Measurements from ENCODE around the gene SH3PXD2B. TPM values are rescaled to one million over a fixed set of nuclear protein-coding genes. Genes with fewer than 3 reads are reported as not detected.

Gene SH3PXD2B
- total and polyA plus RNA-seq, 7 experiments from 2014 or later: 0.15 to 1.1 (median 0.28) TPM; not detected in 1

- CTCF ChIA-PET: no interaction called here
Measured at GRCh38 chr5:172396220-172396619, 58.1 kb downstream of the SH3PXD2B start.

DNA sequence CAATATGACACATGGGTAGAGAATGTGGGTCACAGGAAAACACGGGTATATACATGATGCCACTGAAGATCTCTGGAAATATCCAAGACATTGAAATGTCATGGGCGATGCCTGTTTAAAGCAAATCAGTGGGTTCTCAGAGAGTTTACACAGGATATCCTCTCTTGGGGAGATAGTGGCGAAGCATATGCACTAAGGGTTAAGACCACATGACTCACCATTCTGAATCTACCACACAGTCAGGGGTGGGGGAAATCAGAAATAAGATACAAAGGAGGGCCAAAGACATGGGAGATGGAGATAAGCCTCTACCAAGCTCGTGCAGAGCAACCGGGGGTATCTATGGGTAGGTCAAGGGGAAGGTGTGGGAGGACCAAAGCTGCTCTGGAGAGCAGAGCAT, 58.8 kb downstream of the SH3PXD2B start:
- Histone ChIP-seq H3K4me1 (ENCODE audit: control insufficient read depth in 2 of 2, insufficient read depth in 2 of 2, low read length in 2 of 2) (no peaks in the 10 kb centered on the region), H3K27me3 (ENCODE audit: control insufficient read depth in 2 of 2, insufficient read depth in 2 of 2, low read length in 2 of 2) (no peaks in the 10 kb centered on the region), H3K36me3 (ENCODE audit: control insufficient read depth in 2 of 3, insufficient read depth in 3 of 3, low read length in 3 of 3) (no peaks in the 10 kb centered on the region), H3K9me3 (ENCODE audit: control insufficient read depth in 2 of 3, low read length in 3 of 3) (no peaks in the 10 kb centered on the region), H3K4me3 (ENCODE audit: low read length) (no peak overlapping the region), H3K27ac (ENCODE audit: low read depth, low read length) (no peak overlapping the region)
- ChIA-PET POLR2A (no interaction called here), CTCF (no interaction called here)
- Mint-ChIP-seq H3K4me3 (no peak overlapping the region), H3K36me3 (peaks cover 4 to 13% (median 5%) of the 10 kb centered on the region in 5 donors), H3K9me3 (peaks cover 0 to 55% (median 18%) of the 10 kb centered on the region in 11 donors), H3K4me1 (peaks cover 0 to 6% (median 0%) of the 10 kb centered on the region in 7 donors), H3K27ac (no peak overlapping the region), H3K27me3 (peaks cover 4 to 34% (median 19%) of the 10 kb centered on the region in 5 donors)
- ATAC-seq (no peak), DNase-seq (no peak)
- intact Hi-C loops (cut with micrococcal nuclease): no loop called here

More at GRCh38 chr5:172396220-172396619, 58.1 kb downstream of the SH3PXD2B start:
- Mint-ChIP-seq H3K4me1 (peaks cover 0 to 6% (median 0%) of the 10 kb centered on the region in 7 donors), H3K9me3 (peaks cover 0 to 55% (median 18%) of the 10 kb centered on the region in 11 donors), H3K27ac (no peak overlapping the region), H3K4me3 (no peak overlapping the region), H3K36me3 (peaks cover 3 to 13% (median 4%) of the 10 kb centered on the region in 5 donors), H3K27me3 (peaks cover 2 to 36% (median 17%) of the 10 kb centered on the region in 5 donors)
- Histone ChIP-seq H3K9me3 (ENCODE audit: control insufficient read depth in 2 of 3, low read length in 3 of 3) (no peaks in the 10 kb centered on the region), H3K36me3 (ENCODE audit: control insufficient read depth in 2 of 3, insufficient read depth in 3 of 3, low read length in 3 of 3) (no peaks in the 10 kb centered on the region), H3K27me3 (ENCODE audit: control insufficient read depth in 2 of 2, insufficient read depth in 2 of 2, low read length in 2 of 2) (no peaks in the 10 kb centered on the region), H3K4me1 (ENCODE audit: control insufficient read depth in 2 of 2, insufficient read depth in 2 of 2, low read length in 2 of 2) (no peaks in the 10 kb centered on the region), H3K4me3 (ENCODE audit: low read length) (no peak overlapping the region), H3K27ac (ENCODE audit: low read depth, low read length) (no peak overlapping the region)
- POLR2A ChIA-PET: no interaction called here
- ATAC-seq (no peak), DNase-seq (no peak)
- intact Hi-C loops (cut with micrococcal nuclease): no loop called here

DNA sequence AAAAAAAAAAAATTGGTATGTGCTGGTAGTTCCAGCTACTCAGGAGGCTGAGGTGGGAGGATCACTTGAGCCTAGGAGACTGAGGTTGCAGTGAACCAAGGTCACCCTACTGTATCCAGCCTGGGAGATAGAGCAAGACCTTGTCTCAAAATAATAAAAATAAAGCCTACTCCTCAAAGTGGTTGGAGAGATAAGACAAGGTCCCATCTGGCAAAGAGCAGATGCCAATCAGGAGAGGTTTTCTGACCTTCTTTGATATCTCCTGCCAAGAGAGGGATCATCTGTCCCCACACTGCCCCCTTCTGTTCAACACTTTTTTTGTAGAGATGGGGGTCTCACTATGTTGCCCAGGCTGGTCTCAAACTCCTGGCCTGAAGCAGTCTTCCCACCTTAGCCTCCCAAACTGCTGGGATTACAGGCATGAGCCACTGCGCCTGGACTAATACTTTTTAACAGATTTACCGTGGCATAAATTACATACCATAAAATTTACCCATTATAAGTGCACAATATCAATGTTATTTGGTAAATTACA, 64.7 kb downstream of the SH3PXD2B start:
- ChIA-PET POLR2A (no interaction called here), CTCF (no interaction called here)
- intact Hi-C loops (cut with micrococcal nuclease): no loop called here
- ATAC-seq: no peak
- no peak for DNase-seq
- Mint-ChIP-seq H3K27ac (no peak overlapping the region), H3K4me3 (no peak overlapping the region), H3K9me3 (peaks cover 0 to 6% (median 4%) of the 10 kb centered on the region in 11 donors), H3K36me3 (peaks cover 0 to 7% (median 0%) of the 10 kb centered on the region in 5 donors), H3K27me3 (peaks cover 10 to 33% (median 12%) of the 10 kb centered on the region in 5 donors), H3K4me1 (no peaks in the 10 kb centered on the region)
- H3K9me3 ChIP-seq (ENCODE audit: control insufficient read depth in 2 of 3, low read length in 3 of 3): no peaks in the 10 kb centered on the region
- no peaks in the 10 kb centered on the region for H3K27me3 ChIP-seq (ENCODE audit: control insufficient read depth in 2 of 2, insufficient read depth in 2 of 2, low read length in 2 of 2)
- no peak overlapping the region for H3K27ac ChIP-seq (ENCODE audit: low read depth, low read length)
- no peaks in the 10 kb centered on the region for H3K4me1 ChIP-seq (ENCODE audit: control insufficient read depth in 2 of 2, insufficient read depth in 2 of 2, low read length in 2 of 2)
- H3K36me3 ChIP-seq (ENCODE audit: control insufficient read depth in 2 of 3, insufficient read depth in 3 of 3, low read length in 3 of 3): no peaks in the 10 kb centered on the region
- H3K4me3 ChIP-seq (ENCODE audit: low read length): no peak overlapping the region

DNA sequence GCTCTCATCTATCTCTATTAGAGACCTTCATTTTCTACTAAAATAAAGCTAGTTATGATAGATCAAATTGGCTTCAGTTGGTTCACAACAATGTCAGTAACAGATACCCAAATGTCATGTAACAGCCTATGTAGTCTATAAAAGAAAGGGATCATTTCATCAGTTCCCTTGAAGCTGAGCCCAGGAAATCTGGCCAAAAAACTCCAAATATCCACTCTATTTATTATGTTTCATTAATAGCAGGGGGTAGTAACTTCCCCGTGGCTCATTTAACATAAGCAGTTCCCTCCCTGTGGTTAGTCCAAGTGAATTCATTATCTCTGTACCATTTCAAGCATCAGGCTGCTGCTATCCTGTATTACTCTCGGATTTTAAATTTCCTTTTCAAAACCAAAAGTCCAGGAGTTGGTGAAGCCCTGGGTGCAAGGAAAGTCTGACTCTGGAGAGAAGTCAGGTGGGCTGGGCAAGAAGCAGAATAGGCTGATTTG, 66.0 kb downstream of the SH3PXD2B start:
- CTCF ChIA-PET: no interaction called here

DNA sequence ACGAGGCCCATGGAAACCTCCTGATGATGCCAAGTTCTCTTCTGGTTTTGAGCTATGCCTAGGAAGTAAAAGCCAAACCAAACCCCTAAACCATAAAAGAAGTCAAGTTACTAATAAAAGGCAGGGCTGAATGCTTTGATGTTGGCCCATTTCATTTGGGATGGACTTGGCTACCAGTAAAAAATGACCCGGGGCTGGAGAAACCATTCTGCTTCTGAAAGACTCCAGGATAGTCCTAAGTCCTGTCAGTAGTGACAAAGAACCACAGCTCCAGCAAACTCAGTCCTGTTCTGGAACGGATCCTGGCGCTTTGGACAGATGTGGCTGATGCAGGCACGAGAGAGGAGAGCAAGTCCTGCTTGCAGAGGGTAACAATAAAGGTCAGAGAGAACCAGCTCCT, 68.6 kb downstream of the SH3PXD2B start:
- H3K36me3 Mint-ChIP-seq: peaks cover 0 to 4% (median 0%) of the 10 kb centered on the region in 5 donors
- no peaks in the 10 kb centered on the region for H3K4me1 Mint-ChIP-seq
- Histone ChIP-seq H3K4me1 (ENCODE audit: control insufficient read depth in 2 of 2, insufficient read depth in 2 of 2, low read length in 2 of 2) (no peaks in the 10 kb centered on the region), H3K9me3 (ENCODE audit: control insufficient read depth in 2 of 3, low read length in 3 of 3) (no peaks in the 10 kb centered on the region), H3K36me3 (ENCODE audit: control insufficient read depth in 2 of 3, insufficient read depth in 3 of 3, low read length in 3 of 3) (no peaks in the 10 kb centered on the region), H3K27ac (ENCODE audit: low read depth, low read length) (no peak overlapping the region), H3K4me3 (ENCODE audit: low read length) (no peak overlapping the region), H3K27me3 (ENCODE audit: control insufficient read depth in 2 of 2, insufficient read depth in 2 of 2, low read length in 2 of 2) (no peaks in the 10 kb centered on the region)
- no peak overlapping the region for H3K27ac Mint-ChIP-seq
- peaks cover 0 to 10% (median 0%) of the 10 kb centered on the region in 5 donors for H3K27me3 Mint-ChIP-seq
- H3K4me3 Mint-ChIP-seq: no peak overlapping the region
- no peak for ATAC-seq
- ChIA-PET POLR2A (no interaction called here), CTCF (no interaction called here)
- H3K9me3 Mint-ChIP-seq: no peaks in the 10 kb centered on the region
- intact Hi-C loops (cut with micrococcal nuclease): no loop called here
- no peak for DNase-seq

More for the DNA sequence above, 66.0 kb downstream of the SH3PXD2B start:
- H3K27me3 Mint-ChIP-seq: peaks cover under 1 to 29% (median 6%) of the 10 kb centered on the region in 5 donors
- no peaks in the 10 kb centered on the region for H3K27me3 ChIP-seq (ENCODE audit: control insufficient read depth in 2 of 2, insufficient read depth in 2 of 2, low read length in 2 of 2)
- H3K4me3 Mint-ChIP-seq: no peak overlapping the region
- peaks cover 0 to 7% (median 0%) of the 10 kb centered on the region in 5 donors for H3K36me3 Mint-ChIP-seq
- intact Hi-C loops (cut with micrococcal nuclease): no loop called here
- no peaks in the 10 kb centered on the region for H3K36me3 ChIP-seq (ENCODE audit: control insufficient read depth in 2 of 3, insufficient read depth in 3 of 3, low read length in 3 of 3)
- H3K9me3 ChIP-seq (ENCODE audit: control insufficient read depth in 2 of 3, low read length in 3 of 3): no peaks in the 10 kb centered on the region
- POLR2A ChIA-PET: interaction anchor here (0.6 kb wide), 1 partner anchor 848 kb away, joined by 3 read pairs; no protein-coding TSS in a partner anchor
- ATAC-seq: no peak
- peaks cover 0 to 1% (median 0%) of the 10 kb centered on the region in 11 donors for H3K9me3 Mint-ChIP-seq
- no peak overlapping the region for H3K27ac ChIP-seq (ENCODE audit: low read depth, low read length)
- H3K27ac Mint-ChIP-seq: no peak overlapping the region
- no peak for DNase-seq
- no peaks in the 10 kb centered on the region for H3K4me1 ChIP-seq (ENCODE audit: control insufficient read depth in 2 of 2, insufficient read depth in 2 of 2, low read length in 2 of 2)
- no peak overlapping the region for H3K4me3 ChIP-seq (ENCODE audit: low read length)
- H3K4me1 Mint-ChIP-seq: no peaks in the 10 kb centered on the region

- no peak for ATAC-seq
- H3K9me3 ChIP-seq (ENCODE audit: control insufficient read depth in 2 of 3, low read length in 3 of 3): no peaks in the 10 kb centered on the region
Measured at GRCh38 chr5:172385010-172385563, 69.2 kb downstream of the SH3PXD2B start.

More at GRCh38 chr5:172385010-172385563, 69.2 kb downstream of the SH3PXD2B start:
- DNase-seq: no peak
- H3K27ac ChIP-seq (ENCODE audit: low read depth, low read length): no peak overlapping the region
- Mint-ChIP-seq H3K27ac (no peak overlapping the region), H3K27me3 (peaks cover 0 to 5% (median 0%) of the 10 kb centered on the region in 5 donors), H3K9me3 (no peaks in the 10 kb centered on the region), H3K4me3 (no peak overlapping the region), H3K4me1 (no peaks in the 10 kb centered on the region), H3K36me3 (no peaks in the 10 kb centered on the region)
- no peaks in the 10 kb centered on the region for H3K27me3 ChIP-seq (ENCODE audit: control insufficient read depth in 2 of 2, insufficient read depth in 2 of 2, low read length in 2 of 2)
- no peaks in the 10 kb centered on the region for H3K4me1 ChIP-seq (ENCODE audit: control insufficient read depth in 2 of 2, insufficient read depth in 2 of 2, low read length in 2 of 2)
- ChIA-PET CTCF (no interaction called here), POLR2A (no interaction called here)
- no peaks in the 10 kb centered on the region for H3K36me3 ChIP-seq (ENCODE audit: control insufficient read depth in 2 of 3, insufficient read depth in 3 of 3, low read length in 3 of 3)
- intact Hi-C loops (cut with micrococcal nuclease): no loop called here
- no peak overlapping the region for H3K4me3 ChIP-seq (ENCODE audit: low read length)
